Epithelial cell of alveolus of lung (primary cell): ENCODE measurements around the gene SYCE1. TPM values are rescaled to one million over a fixed set of nuclear protein-coding genes. Genes with fewer than 3 reads are reported as not detected.

Source experiments
- total RNA-seq: library from RNA; depleted of rRNA; stranded (reverse); fragments of >200 nt; gene quantifications from 2 replicates; pipeline ENCODE4 v1.2.1, GENCODE V29; 2015

Gene SYCE1
- total RNA-seq = not detected in 2 replicates

GRCh38 chr10:133565441-133566294 is at the start of gene SYCE1:
SYCE1 (minus strand) TSS chr10:133565583; CDS start chr10:133565529, 54 bp downstream.

GRCh38 chr10:133526957-133527588 is 38.3 kb downstream of the SYCE1 start, which contains the start of gene CYP2E1:
CYP2E1 (plus strand) TSS chr10:133527363; CDS start chr10:133527396, 33 bp downstream.

Other genes with a start within 250 kb of the SYCE1 start
- gene CALY, start 228.7 kb downstream of the SYCE1 start, total RNA-seq = 14.1 TPM in 1 of 2 replicates, not detected in the other
- gene PRAP1, start 218.2 kb downstream of the SYCE1 start, total RNA-seq = not detected in 2 replicates
- gene FUOM, start 207.6 kb downstream of the SYCE1 start, total RNA-seq = 24.8 and 58.6 TPM in 2 replicates
- gene ECHS1, start 192.2 kb downstream of the SYCE1 start, total RNA-seq = 69.6 and 112 TPM in 2 replicates
- gene PAOX, start 186.3 kb downstream of the SYCE1 start, total RNA-seq = 5.4 and 5.6 TPM in 2 replicates
- 16.0 and 22.6 TPM in 2 replicates for gene MTG1, start 171.4 kb downstream of the SYCE1 start, total RNA-seq
- gene SPRN, start 141.0 kb downstream of the SYCE1 start, total RNA-seq = under 0.01 and 0.08 TPM in 2 replicates
- gene SCART1, start 111.6 kb downstream of the SYCE1 start, total RNA-seq = 0.26 and 1.4 TPM in 2 replicates
- under 0.01 and 1.7 TPM in 2 replicates for gene CYP2E1, start 38.2 kb downstream of the SYCE1 start, total RNA-seq
- gene FRG2B, start 61.2 kb upstream of the SYCE1 start, total RNA-seq = not detected in 2 replicates